ENCODE data around the gene SLC39A9. TPM values are rescaled to one million over a fixed set of nuclear protein-coding genes. Genes with fewer than 3 reads are reported as not detected.
A peak's percentile ranks its signal among the peaks of the same experiment; 100 is the strongest.
"Not testable (repeated sequence)": the region's sequence is repeated elsewhere in the genome, so short reads cannot be mapped to it uniquely, and the experiment has no call there.

SLC39A9 gene
- total RNA-seq, 1 donor from 2014 or later = 60.9 TPM

DNA sequence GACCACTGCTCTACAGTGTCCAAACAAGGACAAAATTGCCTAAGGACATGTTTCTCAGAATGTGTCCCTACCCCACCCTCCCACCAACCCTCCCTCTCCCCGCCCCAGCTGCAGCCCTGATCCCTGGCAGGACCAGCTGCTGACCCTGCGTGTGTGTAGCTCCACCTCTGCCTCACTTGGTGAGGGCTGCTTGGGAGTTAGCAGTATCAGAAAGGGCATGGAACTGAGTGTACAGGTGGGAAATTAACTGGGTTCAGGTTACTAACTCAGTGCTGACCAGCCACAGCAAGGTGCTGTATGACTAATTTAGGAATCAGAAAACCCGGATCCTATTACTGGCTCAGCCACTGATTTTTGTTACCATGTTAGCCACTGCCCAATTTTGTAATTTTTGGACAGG lies 74.8 kb downstream of the SLC39A9 start:
- no peak overlapping the region for H3K27ac Mint-ChIP-seq
- no peak for TF ChIP-seq CTCF (conservative IDR thresholded peaks at IDR 0.05)

GRCh38 chr14:69473946-69474345 lies 75.5 kb downstream of the SLC39A9 start:
- TF ChIP-seq CTCF (conservative IDR thresholded peaks at IDR 0.05) = no peak
- Mint-ChIP-seq H3K27ac (no peak overlapping the region), H3K36me3 (no peaks in the 10 kb centered on the region), H3K9me3 (no peaks in the 10 kb centered on the region), H3K4me3 (no peak overlapping the region), H3K27me3 (peaks cover 8% of the 10 kb centered on the region), H3K4me1 (ENCODE audit: unreplicated experiment) (no peaks in the 10 kb centered on the region)
- DNase-seq (ENCODE audit: extremely low spot score, unreplicated experiment) = no peak

More for the DNA sequence above, 74.8 kb downstream of the SLC39A9 start:
- H3K27me3 Mint-ChIP-seq = peaks cover 2% of the 10 kb centered on the region
- H3K9me3 Mint-ChIP-seq = no peaks in the 10 kb centered on the region
- DNase-seq (ENCODE audit: extremely low spot score, unreplicated experiment) = no peak
- no peaks in the 10 kb centered on the region for H3K4me1 Mint-ChIP-seq (ENCODE audit: unreplicated experiment)
- no peak overlapping the region for H3K4me3 Mint-ChIP-seq
- H3K36me3 Mint-ChIP-seq = no peaks in the 10 kb centered on the region

DNA sequence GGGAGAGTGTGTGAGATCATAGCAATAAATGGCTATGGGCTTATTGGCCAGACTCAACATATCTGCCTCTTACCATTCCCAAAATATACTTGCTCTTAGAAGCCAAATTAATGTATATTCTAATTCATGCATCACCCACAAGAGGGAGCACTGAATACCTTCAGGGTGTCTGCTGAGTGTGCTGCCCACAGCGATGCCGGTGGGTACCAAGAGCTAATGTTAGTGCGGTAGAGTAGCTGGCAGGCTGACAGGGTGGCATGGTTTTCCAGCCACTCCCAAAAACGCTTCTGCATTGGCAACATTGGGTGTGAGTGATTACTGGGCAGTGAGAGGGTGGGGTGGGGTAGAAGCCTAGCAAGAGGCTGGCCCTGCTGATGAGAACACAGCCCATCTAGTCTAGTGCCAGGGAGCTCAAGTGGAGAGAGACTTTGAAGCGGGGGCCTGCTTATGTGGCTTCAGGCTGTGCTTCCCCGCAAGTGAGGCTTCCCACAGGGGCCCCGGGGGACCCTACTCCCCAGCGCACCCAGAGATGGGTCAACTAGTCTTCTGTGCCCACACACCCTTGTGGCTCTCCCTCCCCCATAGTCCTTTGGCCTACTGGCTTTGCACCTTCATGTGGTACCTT lies 76.8 kb downstream of the SLC39A9 start:
- H3K27ac Mint-ChIP-seq = no peak overlapping the region
- H3K27me3 Mint-ChIP-seq = peaks cover 18% of the 10 kb centered on the region
- TF ChIP-seq CTCF (conservative IDR thresholded peaks at IDR 0.05) = peak; percentile 66
- no peak overlapping the region for H3K4me3 Mint-ChIP-seq
- no peaks in the 10 kb centered on the region for H3K36me3 Mint-ChIP-seq
- H3K4me1 Mint-ChIP-seq (ENCODE audit: unreplicated experiment) = no peaks in the 10 kb centered on the region
- no peaks in the 10 kb centered on the region for H3K9me3 Mint-ChIP-seq
- no peak for DNase-seq (ENCODE audit: extremely low spot score, unreplicated experiment)

- not testable (repeated sequence) for H3K4me1 Mint-ChIP-seq (ENCODE audit: unreplicated experiment); H3K9me3 Mint-ChIP-seq; DNase-seq (ENCODE audit: extremely low spot score, unreplicated experiment); H3K27ac Mint-ChIP-seq; H3K36me3 Mint-ChIP-seq; H3K4me3 Mint-ChIP-seq
- peaks cover 27% of the 10 kb centered on the region for H3K27me3 Mint-ChIP-seq
- peak; percentile 38 for TF ChIP-seq CTCF (conservative IDR thresholded peaks at IDR 0.05)
These were observed 78.4 kb downstream of the SLC39A9 start for GRCh38 chr14:69476824-69477450.

GRCh38 chr14:69478055-69478454 lies 79.6 kb downstream of the SLC39A9 start:
- H3K27me3 Mint-ChIP-seq = peaks cover 38% of the 10 kb centered on the region
- H3K36me3 Mint-ChIP-seq; H3K27ac Mint-ChIP-seq; H3K9me3 Mint-ChIP-seq; H3K4me3 Mint-ChIP-seq; DNase-seq (ENCODE audit: extremely low spot score, unreplicated experiment); H3K4me1 Mint-ChIP-seq (ENCODE audit: unreplicated experiment): not testable (repeated sequence)

GRCh38 chr14:69479696-69480095 lies 81.2 kb downstream of the SLC39A9 start:
- peaks cover 49% of the 10 kb centered on the region for H3K27me3 Mint-ChIP-seq
- no peaks in the 10 kb centered on the region for H3K9me3 Mint-ChIP-seq

More at GRCh38 chr14:69479696-69480095, 81.2 kb downstream of the SLC39A9 start:
- no peak for TF ChIP-seq CTCF (conservative IDR thresholded peaks at IDR 0.05)
- Mint-ChIP-seq H3K27ac (no peak overlapping the region), H3K36me3 (no peaks in the 10 kb centered on the region), H3K4me1 (ENCODE audit: unreplicated experiment) (peaks cover 4% of the 10 kb centered on the region), H3K4me3 (no peak overlapping the region)
- no peak for DNase-seq (ENCODE audit: extremely low spot score, unreplicated experiment)

Measured in type B pancreatic cell (in vitro differentiated cells).